Measurements from ENCODE around the gene FCRL2.

Gene FCRL2

DNA sequence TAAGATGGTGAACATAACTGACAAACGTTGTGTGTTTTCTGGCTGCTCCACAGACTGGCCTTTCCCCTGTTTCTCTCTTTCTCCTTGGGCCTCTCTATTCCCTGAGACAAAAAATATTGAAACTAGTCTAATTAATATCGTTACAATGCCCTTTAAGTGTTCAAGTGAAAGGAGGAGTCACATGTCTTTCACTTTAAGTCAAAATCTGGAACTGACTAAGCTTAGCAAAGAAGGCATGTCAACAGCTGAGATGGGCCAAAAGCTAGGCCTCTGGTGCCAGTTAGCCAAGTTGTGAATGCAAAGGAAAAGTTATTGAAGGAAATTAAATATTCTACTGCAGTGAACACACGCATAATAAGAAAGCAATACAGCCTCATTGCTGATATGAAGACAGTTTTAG lies 44.2 kb downstream of the FCRL2 start:
- TF ChIP-seq, protein P1, sequence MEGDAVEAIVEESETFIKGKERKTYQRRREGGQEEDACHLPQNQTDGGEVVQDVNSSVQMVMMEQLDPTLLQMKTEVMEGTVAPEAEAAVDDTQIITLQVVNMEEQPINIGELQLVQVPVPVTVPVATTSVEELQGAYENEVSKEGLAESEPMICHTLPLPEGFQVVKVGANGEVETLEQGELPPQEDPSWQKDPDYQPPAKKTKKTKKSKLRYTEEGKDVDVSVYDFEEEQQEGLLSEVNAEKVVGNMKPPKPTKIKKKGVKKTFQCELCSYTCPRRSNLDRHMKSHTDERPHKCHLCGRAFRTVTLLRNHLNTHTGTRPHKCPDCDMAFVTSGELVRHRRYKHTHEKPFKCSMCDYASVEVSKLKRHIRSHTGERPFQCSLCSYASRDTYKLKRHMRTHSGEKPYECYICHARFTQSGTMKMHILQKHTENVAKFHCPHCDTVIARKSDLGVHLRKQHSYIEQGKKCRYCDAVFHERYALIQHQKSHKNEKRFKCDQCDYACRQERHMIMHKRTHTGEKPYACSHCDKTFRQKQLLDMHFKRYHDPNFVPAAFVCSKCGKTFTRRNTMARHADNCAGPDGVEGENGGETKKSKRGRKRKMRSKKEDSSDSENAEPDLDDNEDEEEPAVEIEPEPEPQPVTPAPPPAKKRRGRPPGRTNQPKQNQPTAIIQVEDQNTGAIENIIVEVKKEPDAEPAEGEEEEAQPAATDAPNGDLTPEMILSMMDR (IDR thresholded peaks at IDR 0.05) = no peak
- no peak overlapping the region for H3K4me3 ChIP-seq (ENCODE audit: low read depth in 1 of 2, low read length in 1 of 2)
- no peak overlapping the region for H3K27ac ChIP-seq
- no peaks in the 10 kb centered on the region for H3K27me3 ChIP-seq
- H3K36me3 ChIP-seq = no peaks in the 10 kb centered on the region
- H3K4me1 ChIP-seq (ENCODE audit: control insufficient read depth in 1 of 2, insufficient read depth in 1 of 2, low read depth in 1 of 2, low read length in 1 of 2) = peaks cover 0 to 3% of the 10 kb centered on the region in 2 experiments
- no peaks in the 10 kb centered on the region for H3K9me3 ChIP-seq

DNA sequence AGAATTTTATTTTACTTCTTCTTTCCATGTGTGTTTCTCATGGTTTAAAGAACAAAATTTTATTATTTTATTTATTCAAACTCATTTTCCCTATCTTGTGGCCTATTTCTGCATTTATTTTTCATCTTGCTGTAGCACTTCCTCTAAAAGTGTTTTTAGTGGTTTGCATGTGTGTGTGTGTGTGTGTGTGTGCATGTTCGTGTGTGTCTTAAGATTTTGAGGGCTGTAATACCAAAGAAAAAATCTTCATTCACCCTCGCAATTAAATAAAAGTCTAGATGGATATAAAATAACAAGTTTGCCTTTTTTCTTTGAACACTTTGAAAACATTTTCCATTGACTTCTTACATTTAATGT lies 51.7 kb downstream of the FCRL2 start:
- no peaks in the 10 kb centered on the region for H3K9me3 ChIP-seq
- no peaks in the 10 kb centered on the region for H3K36me3 ChIP-seq
- TF ChIP-seq, protein P1 (IDR thresholded peaks at IDR 0.05) = no peak
- H3K27me3 ChIP-seq = no peaks in the 10 kb centered on the region
- no peak overlapping the region for H3K4me3 ChIP-seq (ENCODE audit: low read depth in 1 of 2, low read length in 1 of 2)
- H3K4me1 ChIP-seq (ENCODE audit: control insufficient read depth in 1 of 2, insufficient read depth in 1 of 2, low read depth in 1 of 2, low read length in 1 of 2) = no peaks in the 10 kb centered on the region
- H3K27ac ChIP-seq = no peak overlapping the region

DNA sequence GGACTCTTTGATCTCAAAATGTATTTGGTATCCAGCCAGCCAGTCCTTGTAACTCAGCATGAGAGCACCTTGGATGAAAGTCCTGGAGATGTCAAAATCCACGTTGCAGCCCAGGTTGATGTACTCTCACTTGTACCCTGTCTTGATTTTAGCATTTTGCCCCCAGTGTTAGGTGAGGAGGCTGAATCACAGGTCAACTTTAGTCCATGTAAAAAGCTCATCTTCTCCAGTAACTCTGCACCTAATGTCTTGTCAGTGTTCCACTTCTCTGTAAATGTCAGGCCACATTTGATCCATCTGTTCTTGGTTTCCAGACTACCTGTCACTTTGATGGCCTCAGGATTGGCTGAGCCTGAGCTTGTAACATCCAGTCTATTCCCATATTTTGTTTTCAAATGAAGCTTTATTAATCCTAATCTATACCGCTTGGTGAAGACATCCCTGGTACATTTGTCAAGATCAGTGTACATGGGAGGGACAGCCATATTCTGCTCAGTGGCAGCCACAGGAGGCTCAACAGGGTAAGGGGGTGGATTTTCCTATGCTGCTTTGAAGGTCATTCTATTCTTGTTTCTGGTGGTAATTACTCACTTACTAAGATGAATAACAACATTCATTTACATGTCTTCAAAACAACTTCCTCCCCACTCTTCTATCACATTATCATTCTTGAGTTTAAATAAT lies 52.3 kb downstream of the FCRL2 start:
- H3K27ac ChIP-seq = no peak overlapping the region
- H3K27me3 ChIP-seq = no peaks in the 10 kb centered on the region
- H3K9me3 ChIP-seq = no peaks in the 10 kb centered on the region
- H3K4me3 ChIP-seq (ENCODE audit: low read depth in 1 of 2, low read length in 1 of 2) = no peak overlapping the region
- TF ChIP-seq, protein P1 (IDR thresholded peaks at IDR 0.05) = no peak
- no peaks in the 10 kb centered on the region for H3K36me3 ChIP-seq
- H3K4me1 ChIP-seq (ENCODE audit: control insufficient read depth in 1 of 2, insufficient read depth in 1 of 2, low read depth in 1 of 2, low read length in 1 of 2) = no peaks in the 10 kb centered on the region

DNA sequence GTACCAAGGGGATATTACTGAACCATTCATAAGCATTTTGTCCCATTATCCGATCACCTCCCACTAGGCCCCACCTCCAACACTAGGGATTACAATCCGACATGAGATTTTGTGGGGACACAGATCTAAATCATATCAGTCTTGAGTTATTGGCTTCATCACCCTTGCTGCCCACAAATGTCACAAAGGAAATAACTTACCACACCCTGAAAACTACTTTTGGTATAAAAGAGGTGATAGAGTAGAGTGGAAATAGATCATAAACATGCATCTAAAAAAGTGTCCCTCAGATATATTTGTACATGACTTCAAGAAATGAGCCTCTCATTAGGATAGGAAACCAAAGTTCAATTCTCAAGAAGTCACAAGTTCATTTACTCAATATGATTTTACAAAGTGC lies 53.8 kb downstream of the FCRL2 start:
- no peaks in the 10 kb centered on the region for H3K27me3 ChIP-seq
- H3K36me3 ChIP-seq = no peaks in the 10 kb centered on the region
- H3K4me1 ChIP-seq (ENCODE audit: control insufficient read depth in 1 of 2, insufficient read depth in 1 of 2, low read depth in 1 of 2, low read length in 1 of 2) = no peaks in the 10 kb centered on the region
- no peak overlapping the region for H3K27ac ChIP-seq
- TF ChIP-seq, protein P1 (IDR thresholded peaks at IDR 0.05) = no peak
- H3K4me3 ChIP-seq (ENCODE audit: low read depth in 1 of 2, low read length in 1 of 2) = no peak overlapping the region
- no peaks in the 10 kb centered on the region for H3K9me3 ChIP-seq

DNA sequence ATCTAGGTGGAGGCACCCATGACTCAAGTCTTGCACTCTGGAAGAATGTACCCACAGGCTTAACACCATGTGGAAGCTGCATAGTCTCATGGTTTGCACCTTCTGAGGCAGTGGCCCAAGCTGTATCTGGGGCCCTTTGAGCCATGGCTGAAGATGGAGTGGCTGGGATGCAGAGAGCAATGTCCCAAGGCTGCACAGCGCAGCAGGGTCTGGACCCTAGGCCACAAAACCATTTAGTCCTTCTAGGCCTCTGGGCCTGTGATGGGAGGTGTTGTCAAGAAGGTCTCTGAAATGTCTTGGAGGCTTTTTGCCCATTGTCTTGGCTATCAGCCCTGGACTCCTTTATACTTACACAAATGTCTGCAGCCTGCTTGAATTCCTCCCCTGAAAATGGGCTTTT lies 54.9 kb downstream of the FCRL2 start:
- Histone ChIP-seq H3K36me3 (no peaks in the 10 kb centered on the region), H3K9me3 (no peaks in the 10 kb centered on the region), H3K4me3 (ENCODE audit: low read depth in 1 of 2, low read length in 1 of 2) (no peak overlapping the region), H3K27ac (no peak overlapping the region), H3K4me1 (ENCODE audit: control insufficient read depth in 1 of 2, insufficient read depth in 1 of 2, low read depth in 1 of 2, low read length in 1 of 2) (no peaks in the 10 kb centered on the region), H3K27me3 (no peaks in the 10 kb centered on the region)
- TF ChIP-seq, protein P1 (IDR thresholded peaks at IDR 0.05) = no peak
